ENCODE data around the gene ZFYVE28. TPM values are rescaled to one million over a fixed set of nuclear protein-coding genes. Genes with fewer than 3 reads are reported as not detected.

Gene ZFYVE28
- total and polyA plus RNA-seq, 10 of the 15 experiments (the other 5 are each of a cell fraction or from before 2014, with no cell fraction given): 0.06 to 1.9 (median 0.22) TPM; not detected in 1

- ATAC-seq (no peak), DNase-seq (ENCODE audit: low read depth, low spot score) (no peak), FAIRE-seq (no peak)
- Histone ChIP-seq H3K79me2 (ENCODE audit: control insufficient read depth, insufficient read depth, low read length) (no peaks in the 10 kb centered on the region), H2AFZ (ENCODE audit: control insufficient read depth, low read depth, low read length) (no peak overlapping the region), H3K9me3 (replicated peaks; ENCODE audit: control insufficient read depth, insufficient read depth, low read length) (no peaks in the 10 kb centered on the region), H3K4me2 (ENCODE audit: control insufficient read depth, insufficient read depth) (no peak overlapping the region), H3K27ac (ENCODE audit: control insufficient read depth, insufficient read depth) (no peak overlapping the region), H3K4me1 (ENCODE audit: control insufficient read depth, insufficient read depth, low read length) (peaks cover 8% of the 10 kb centered on the region), H3K4me3 (no peak overlapping the region), H4K20me1 (ENCODE audit: control insufficient read depth, insufficient read depth) (no peaks in the 10 kb centered on the region), H3K36me3 (ENCODE audit: control insufficient read depth in 2 of 2, insufficient read depth in 2 of 2, low read length in 1 of 2) (no peaks in the 10 kb centered on the region), H3K9ac (ENCODE audit: control insufficient read depth, insufficient read depth, low read length) (no peak overlapping the region), H3K27me3 (replicated peaks in 1 of 2; ENCODE audit: control insufficient read depth in 2 of 2, insufficient read depth in 2 of 2, low read length in 1 of 2) (no peaks in the 10 kb centered on the region)
- ChIA-PET RAD21 (ENCODE audit: unreplicated experiment) (interaction anchor here (0.6 kb wide), 1 partner anchor 1275 kb away, joined by 3 read pairs; no protein-coding TSS in a partner anchor), CTCF (no interaction called here), SMC1A (ENCODE audit: uncharacterized antibody, unreplicated experiment) (no interaction called here), POLR2A (no interaction called here)
- intact Hi-C loops (cut with micrococcal nuclease; ENCODE audit: unreplicated experiment) (no loop called here), in situ Hi-C loops (cut with MboI) (no loop called here)
- TF ChIP-seq EP300 (IDR thresholded peaks at IDR 0.05; ENCODE audit: borderline replicate concordance in 1 of 2, control insufficient read depth in 1 of 2, low read depth in 2 of 2, low read length in 2 of 2) (no peak), CREM (IDR thresholded peaks at IDR 0.05; ENCODE audit: low read depth) (no peak), DPF2 (IDR thresholded peaks at IDR 0.05) (no peak), FOXK2 (IDR thresholded peaks at IDR 0.05) (no peak), KAT2A (conservative IDR thresholded peaks at IDR 0.05; ENCODE audit: control insufficient read depth, low read depth, low read length) (no peak), ZBTB4 (CRISPR knock-in tag; IDR thresholded peaks at IDR 0.05) (no peak), ATF7 (IDR thresholded peaks at IDR 0.05; ENCODE audit: low read depth) (no peak), PBX3 (IDR thresholded peaks at IDR 0.05; ENCODE audit: insufficient replicate concordance, low read depth, low read length) (no peak), RELA (IDR thresholded peaks at IDR 0.05; ENCODE audit: borderline replicate concordance, partially characterized antibody) (no peak), YBX1 (IDR thresholded peaks at IDR 0.05) (no peak), E4F1 (IDR thresholded peaks at IDR 0.05; ENCODE audit: borderline replicate concordance, partially characterized antibody) (no peak), NBN (IDR thresholded peaks at IDR 0.05) (no peak)
- TF ChIP-seq, protein P1, sequence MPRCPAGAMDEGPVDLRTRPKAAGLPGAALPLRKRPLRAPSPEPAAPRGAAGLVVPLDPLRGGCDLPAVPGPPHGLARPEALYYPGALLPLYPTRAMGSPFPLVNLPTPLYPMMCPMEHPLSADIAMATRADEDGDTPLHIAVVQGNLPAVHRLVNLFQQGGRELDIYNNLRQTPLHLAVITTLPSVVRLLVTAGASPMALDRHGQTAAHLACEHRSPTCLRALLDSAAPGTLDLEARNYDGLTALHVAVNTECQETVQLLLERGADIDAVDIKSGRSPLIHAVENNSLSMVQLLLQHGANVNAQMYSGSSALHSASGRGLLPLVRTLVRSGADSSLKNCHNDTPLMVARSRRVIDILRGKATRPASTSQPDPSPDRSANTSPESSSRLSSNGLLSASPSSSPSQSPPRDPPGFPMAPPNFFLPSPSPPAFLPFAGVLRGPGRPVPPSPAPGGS (IDR thresholded peaks at IDR 0.05; ENCODE audit: borderline replicate concordance, insufficient read depth, low read depth, low read length, poor library complexity, severe bottlenecking): no peak
- BruUV-seq (replicated peaks): no TSS peak
Measured at GRCh38 chr4:2336659-2337058, 81.8 kb downstream of the ZFYVE28 start.

Data from GM12878 (cell line).